GM04503 (cell line): ENCODE data around the gene CUX1.
"Not testable (repeated sequence)": the region's sequence is repeated elsewhere in the genome, so short reads cannot be mapped to it uniquely, and the experiment has no call there.

Experiments
- DNase-seq: peaks from one replicate; pipeline ENCODE4 v3.0.0-alpha.2; 2012; ENCODE audit warnings: low read depth

The CUX1 gene

GRCh38 chr7:102045681-102046372, 228.4 kb downstream of the CUX1 start:
- no peak for DNase-seq

- DNase-seq: no peak
These were observed 229.1 kb downstream of the CUX1 start for GRCh38 chr7:102046373-102047117.

GRCh38 chr7:102047167-102047566, 229.7 kb downstream of the CUX1 start:
- DNase-seq: no peak

- DNase-seq: no peak
These were observed 232.3 kb downstream of the CUX1 start for GRCh38 chr7:102049765-102050164.

GRCh38 chr7:102050864-102051460, 233.5 kb downstream of the CUX1 start:
- no peak for DNase-seq

GRCh38 chr7:102051736-102052135, 234.3 kb downstream of the CUX1 start:
- DNase-seq: not testable (repeated sequence)

- DNase-seq: no peak
These were observed 236.7 kb downstream of the CUX1 start for GRCh38 chr7:102054158-102054557.

GRCh38 chr7:102055181-102055976, 238.0 kb downstream of the CUX1 start:
- DNase-seq: no peak

- no peak for DNase-seq
These were observed 242.1 kb downstream of the CUX1 start for GRCh38 chr7:102059524-102059923.

GRCh38 chr7:102061354-102061945, 244.0 kb downstream of the CUX1 start:
- DNase-seq: no peak

- DNase-seq: no peak
These were observed 244.6 kb downstream of the CUX1 start for GRCh38 chr7:102061981-102062390.

- no peak for DNase-seq
These were observed 246.3 kb downstream of the CUX1 start for GRCh38 chr7:102063690-102064180.

- DNase-seq: no peak
These were observed 247.1 kb downstream of the CUX1 start for GRCh38 chr7:102064361-102065025.

GRCh38 chr7:102065226-102065625, 247.8 kb downstream of the CUX1 start:
- no peak for DNase-seq

GRCh38 chr7:102066476-102066875, 249.1 kb downstream of the CUX1 start:
- no peak for DNase-seq

- no peak for DNase-seq
These were observed 251.4 kb downstream of the CUX1 start for GRCh38 chr7:102068846-102069245.

- DNase-seq: no peak
These were observed 252.7 kb downstream of the CUX1 start for GRCh38 chr7:102069931-102070629.

- DNase-seq: no peak
These were observed 254.6 kb downstream of the CUX1 start for GRCh38 chr7:102072003-102072402.

- no peak for DNase-seq
These were observed 255.3 kb downstream of the CUX1 start for GRCh38 chr7:102072636-102073209.
